GM23338 (cell line): ENCODE measurements around the gene NPPC.

Experiments
- CTCF ChIP-seq, 2 experiments: fragments of 200-600 bp in 1 of 2; sonication (generic) in 1 of 2; conservative IDR thresholded peaks; 2 replicates each; pipeline versions ENCODE4 v1.5.1 to v1.6.1; 2016 to 2017; ENCODE audit warnings: antibody characterized with exemption in 2 of 2, low read depth in 2 of 2, mild to moderate bottlenecking in 2 of 2, moderate library complexity in 1 of 2
- EZH2 ChIP-seq: fragments of 200-600 bp; sonication (generic); IDR thresholded peaks from one replicate; pipeline ENCODE4 v1.8.0; 2017; ENCODE audit warnings: antibody characterized with exemption, mild to moderate bottlenecking, low read depth; ENCODE audit not compliant: unreplicated experiment
- POLR2AphosphoS5 ChIP-seq: IDR thresholded peaks from 2 replicates; pipeline ENCODE4 v1.6.1; 2016; ENCODE audit warnings: antibody characterized with exemption, low read depth

- TF ChIP-seq EZH2 (no peak), CTCF (conservative IDR thresholded peaks at IDR 0.05; ENCODE audit: low read depth in 2 of 2) (no peak), POLR2AphosphoS5 (no peak)
Observed at GRCh38 chr2:231975001-231975400, 48.8 kb upstream of the NPPC start.
